Measurements from ENCODE around the gene ENAH. TPM values are rescaled to one million over a fixed set of nuclear protein-coding genes. Genes with fewer than 3 reads are reported as not detected.
"Not testable (repeated sequence)": the region's sequence is repeated elsewhere in the genome, so short reads cannot be mapped to it uniquely, and the experiment has no call there.

Gene ENAH
- total RNA-seq (2022) (92.6 and 103 TPM in 2 replicates), Bru-seq, nascent RNA (percentile 87 among the genes with signal in this experiment), BruChase-seq, experiment 1, labeled RNA remaining after a 6-hour chase (percentile 87 among the genes with signal in this experiment), BruChase-seq, experiment 2, labeled RNA remaining after a 2-hour chase (percentile 85 among the genes with signal in this experiment)
- long read RNA-seq, full-length matches to known transcripts = 4 of 56 reads
- long read RNA-seq, partial matches to known transcripts = 11 of 56 reads
- long read RNA-seq, other reads (novel, unspliced or antisense) = 41 of 56 reads

DNA sequence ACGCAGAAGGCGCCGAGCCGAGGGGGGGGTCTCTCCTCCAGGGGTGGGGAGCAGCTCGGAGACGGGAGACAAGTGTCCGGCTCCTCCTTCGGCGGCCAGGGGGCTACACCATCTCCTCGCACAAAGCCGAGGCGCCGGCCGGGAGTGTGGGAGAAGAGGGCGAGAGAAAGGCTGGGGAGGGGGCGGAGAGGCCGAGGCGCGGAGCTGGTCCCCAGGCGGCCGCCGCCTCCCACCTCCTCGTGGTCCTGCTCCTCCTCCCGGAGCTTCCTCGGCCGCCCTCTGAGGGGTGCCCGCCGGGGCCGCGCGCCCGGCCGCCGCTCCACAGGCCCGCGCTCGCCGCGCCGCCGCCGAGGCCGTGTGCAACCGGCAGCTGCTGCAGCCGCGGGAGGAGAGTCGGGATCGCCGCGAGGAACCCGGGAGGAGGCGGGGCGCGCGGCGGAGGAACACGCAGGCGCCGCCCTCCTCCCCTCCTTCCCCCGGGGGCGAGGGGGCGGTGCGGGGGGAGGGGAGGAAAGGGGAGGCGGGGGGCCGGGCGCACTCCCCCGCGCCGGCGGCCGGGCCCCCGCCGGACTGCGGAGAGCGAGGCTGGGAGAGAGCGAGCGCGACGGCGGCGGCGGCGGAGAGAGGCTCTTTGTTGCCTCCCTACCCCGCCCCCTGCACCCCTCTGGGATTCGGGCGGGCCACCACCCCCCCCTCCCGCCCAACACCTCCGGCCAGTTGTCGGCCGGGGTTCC is at the start of gene ENAH:
Gene ENAH, minus strand, starts transcription at position 395 of the 734 bp plus-strand sequence. CDS start 433 bp downstream, outside the sequence.
- peaks cover 39% of the 10 kb centered on the region for H3K4me1 Mint-ChIP-seq (ENCODE audit: low read depth, unreplicated experiment)
- no TSS peak for BruUV-seq (replicated peaks)
- H3K27ac Mint-ChIP-seq (ENCODE audit: unreplicated experiment) = peak within 1 kb of the TSS; percentile 98
- peaks cover 37% of the 10 kb centered on the region for H3K36me3 Mint-ChIP-seq (ENCODE audit: insufficient read depth, unreplicated experiment)
- CTCF ChIA-PET = interaction anchor here (2.4 kb wide), 1 partner anchor 119 kb away, joined by 9 read pairs; no protein-coding TSS in a partner anchor
- peak; percentile 87 for DNase-seq
- H3K27me3 Mint-ChIP-seq (ENCODE audit: unreplicated experiment) = no peaks in the 10 kb centered on the region
- intact Hi-C loops (cut with micrococcal nuclease; ENCODE audit: unreplicated experiment) = loop anchor here (5.0 to 10.0 kb wide), 2 partner anchors 51 to 168 kb away; no protein-coding TSS in a partner anchor
- H3K9me3 Mint-ChIP-seq (ENCODE audit: low read depth, unreplicated experiment) = no peaks in the 10 kb centered on the region
- H3K4me3 Mint-ChIP-seq (ENCODE audit: low read depth, unreplicated experiment) = peak within 1 kb of the TSS; percentile 98
- TF ChIP-seq, protein P1, sequence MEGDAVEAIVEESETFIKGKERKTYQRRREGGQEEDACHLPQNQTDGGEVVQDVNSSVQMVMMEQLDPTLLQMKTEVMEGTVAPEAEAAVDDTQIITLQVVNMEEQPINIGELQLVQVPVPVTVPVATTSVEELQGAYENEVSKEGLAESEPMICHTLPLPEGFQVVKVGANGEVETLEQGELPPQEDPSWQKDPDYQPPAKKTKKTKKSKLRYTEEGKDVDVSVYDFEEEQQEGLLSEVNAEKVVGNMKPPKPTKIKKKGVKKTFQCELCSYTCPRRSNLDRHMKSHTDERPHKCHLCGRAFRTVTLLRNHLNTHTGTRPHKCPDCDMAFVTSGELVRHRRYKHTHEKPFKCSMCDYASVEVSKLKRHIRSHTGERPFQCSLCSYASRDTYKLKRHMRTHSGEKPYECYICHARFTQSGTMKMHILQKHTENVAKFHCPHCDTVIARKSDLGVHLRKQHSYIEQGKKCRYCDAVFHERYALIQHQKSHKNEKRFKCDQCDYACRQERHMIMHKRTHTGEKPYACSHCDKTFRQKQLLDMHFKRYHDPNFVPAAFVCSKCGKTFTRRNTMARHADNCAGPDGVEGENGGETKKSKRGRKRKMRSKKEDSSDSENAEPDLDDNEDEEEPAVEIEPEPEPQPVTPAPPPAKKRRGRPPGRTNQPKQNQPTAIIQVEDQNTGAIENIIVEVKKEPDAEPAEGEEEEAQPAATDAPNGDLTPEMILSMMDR (IDR thresholded peaks at IDR 0.05; ENCODE audit: unreplicated experiment) = no peak

DNA sequence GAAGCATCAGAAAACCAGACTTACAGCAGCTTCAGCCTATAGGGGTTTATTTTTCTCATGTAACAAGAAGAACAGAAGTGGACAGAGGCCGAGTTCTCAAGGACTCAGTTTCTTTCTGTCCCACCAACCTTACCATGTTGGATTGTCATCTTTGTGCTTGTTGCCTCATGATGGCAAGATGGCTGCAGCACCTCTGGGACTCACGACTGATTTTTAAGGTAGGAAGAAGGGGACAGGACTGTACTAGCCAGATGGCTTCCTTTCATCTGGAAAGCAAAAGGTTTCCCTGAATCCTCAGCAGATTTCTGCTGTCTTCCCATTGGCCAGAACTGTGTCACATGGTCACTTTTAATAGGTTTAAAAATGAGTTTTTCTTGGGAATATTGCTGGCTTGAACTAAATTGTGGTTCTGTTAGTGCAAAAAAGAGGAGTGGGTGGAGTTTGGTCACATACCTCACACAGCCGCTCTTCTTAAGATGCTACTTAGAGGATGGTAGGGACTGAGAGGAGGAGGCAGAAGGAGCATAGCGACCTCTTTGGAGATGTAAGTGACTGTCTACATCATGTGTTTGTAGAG is 48.1 kb upstream of the ENAH start:
- CTCF ChIA-PET = interaction anchor here (1.0 to 1.7 kb wide), 7 partner anchors 9 to 193 kb away, joined by 3 to 15 read pairs (median 7); no protein-coding TSS in a partner anchor
- TF ChIP-seq, protein P1 (IDR thresholded peaks at IDR 0.05; ENCODE audit: unreplicated experiment) = no peak
- Mint-ChIP-seq H3K4me1 (ENCODE audit: low read depth, unreplicated experiment) (peaks cover 22% of the 10 kb centered on the region), H3K36me3 (ENCODE audit: insufficient read depth, unreplicated experiment) (peaks cover 14% of the 10 kb centered on the region), H3K27me3 (ENCODE audit: unreplicated experiment) (no peaks in the 10 kb centered on the region), H3K27ac (ENCODE audit: unreplicated experiment) (peak overlapping the region; percentile 85), H3K9me3 (ENCODE audit: low read depth, unreplicated experiment) (no peaks in the 10 kb centered on the region), H3K4me3 (ENCODE audit: low read depth, unreplicated experiment) (peak overlapping the region; percentile 51)
- BruUV-seq (replicated peaks) = no TSS peak
- DNase-seq = no peak
- intact Hi-C loops (cut with micrococcal nuclease; ENCODE audit: unreplicated experiment) = loop anchor here (1.0 to 5.0 kb wide), 3 partner anchors 46 to 99 kb away; no protein-coding TSS in a partner anchor

DNA sequence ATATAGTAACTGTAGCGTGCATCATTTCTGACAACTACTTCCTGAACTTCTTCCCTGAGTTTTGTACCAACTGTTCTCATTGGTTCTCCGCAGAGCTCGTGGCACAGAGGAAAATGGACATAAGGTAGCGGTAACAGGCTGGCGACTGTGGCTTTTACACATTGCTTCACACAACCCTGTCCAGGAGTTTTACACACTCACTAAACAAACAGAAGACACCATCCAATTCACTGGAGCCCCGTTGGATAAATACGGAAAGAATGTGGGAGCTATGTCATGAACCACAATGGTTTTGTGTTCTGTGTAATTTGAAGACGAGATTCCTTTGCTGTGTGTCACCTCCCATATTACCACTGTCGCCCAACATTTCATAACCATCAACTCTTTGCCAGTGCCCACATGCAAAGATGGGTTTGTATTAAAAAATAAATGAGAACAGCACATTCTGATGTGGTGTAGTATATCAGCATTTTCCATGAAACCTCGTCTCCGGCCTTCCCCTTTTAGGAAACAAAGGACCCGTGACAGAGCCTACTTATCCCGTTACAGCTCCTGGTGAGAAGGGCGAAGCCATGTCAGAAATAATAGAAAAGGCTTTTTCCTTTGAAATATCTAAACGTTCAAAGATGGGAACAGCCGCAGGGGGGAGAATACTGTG is 47.4 kb upstream of the ENAH start:
- no peaks in the 10 kb centered on the region for H3K9me3 Mint-ChIP-seq (ENCODE audit: low read depth, unreplicated experiment)
- H3K4me3 Mint-ChIP-seq (ENCODE audit: low read depth, unreplicated experiment) = peak overlapping the region; percentile 51
- peak; percentile 76 for DNase-seq
- intact Hi-C loops (cut with micrococcal nuclease; ENCODE audit: unreplicated experiment) = loop anchor here (1.0 to 5.0 kb wide), 3 partner anchors 47 to 98 kb away; no protein-coding TSS in a partner anchor
- TF ChIP-seq, protein P1 (IDR thresholded peaks at IDR 0.05; ENCODE audit: unreplicated experiment) = no peak
- CTCF ChIA-PET = interaction anchor here (0.8 to 1.7 kb wide), 12 partner anchors 9 to 192 kb away, joined by 3 to 15 read pairs (median 4); no protein-coding TSS in a partner anchor
- no peaks in the 10 kb centered on the region for H3K27me3 Mint-ChIP-seq (ENCODE audit: unreplicated experiment)
- H3K36me3 Mint-ChIP-seq (ENCODE audit: insufficient read depth, unreplicated experiment) = peaks cover 14% of the 10 kb centered on the region
- H3K4me1 Mint-ChIP-seq (ENCODE audit: low read depth, unreplicated experiment) = peaks cover 22% of the 10 kb centered on the region
- H3K27ac Mint-ChIP-seq (ENCODE audit: unreplicated experiment) = peak overlapping the region; percentile 85
- no TSS peak for BruUV-seq (replicated peaks)

DNA sequence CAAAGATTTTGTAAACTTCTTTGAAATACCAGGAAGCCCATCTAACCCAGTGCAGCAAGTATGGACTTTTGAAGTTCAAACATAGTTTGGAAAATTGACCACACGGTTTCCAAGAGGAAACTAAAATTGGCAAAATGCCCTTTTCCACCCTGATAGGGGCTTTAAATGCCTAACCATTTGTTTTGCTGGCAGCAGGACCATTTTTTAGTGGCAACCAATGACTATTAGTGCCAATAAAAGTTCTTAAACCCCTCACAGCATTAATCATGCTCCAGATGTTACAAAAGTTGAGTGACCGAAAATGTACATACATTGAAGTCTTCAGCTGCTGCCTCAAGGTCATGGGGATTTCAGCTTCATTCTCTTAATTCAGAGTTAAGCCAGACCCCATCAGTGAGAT is 46.4 kb upstream of the ENAH start:
- H3K9me3 Mint-ChIP-seq (ENCODE audit: low read depth, unreplicated experiment) = no peaks in the 10 kb centered on the region
- no TSS peak for BruUV-seq (replicated peaks)
- intact Hi-C loops (cut with micrococcal nuclease; ENCODE audit: unreplicated experiment) = no loop called here
- H3K27me3 Mint-ChIP-seq (ENCODE audit: unreplicated experiment) = no peaks in the 10 kb centered on the region
- no peak overlapping the region for H3K4me3 Mint-ChIP-seq (ENCODE audit: low read depth, unreplicated experiment)
- CTCF ChIA-PET = interaction anchor here (1.3 to 1.7 kb wide), 3 partner anchors 32 to 73 kb away, joined by 4 to 15 read pairs (median 14); no protein-coding TSS in a partner anchor
- H3K4me1 Mint-ChIP-seq (ENCODE audit: low read depth, unreplicated experiment) = peaks cover 29% of the 10 kb centered on the region
- peaks cover 14% of the 10 kb centered on the region for H3K36me3 Mint-ChIP-seq (ENCODE audit: insufficient read depth, unreplicated experiment)
- TF ChIP-seq, protein P1 (IDR thresholded peaks at IDR 0.05; ENCODE audit: unreplicated experiment) = no peak
- H3K27ac Mint-ChIP-seq (ENCODE audit: unreplicated experiment) = peak overlapping the region; percentile 85
- no peak for DNase-seq

DNA sequence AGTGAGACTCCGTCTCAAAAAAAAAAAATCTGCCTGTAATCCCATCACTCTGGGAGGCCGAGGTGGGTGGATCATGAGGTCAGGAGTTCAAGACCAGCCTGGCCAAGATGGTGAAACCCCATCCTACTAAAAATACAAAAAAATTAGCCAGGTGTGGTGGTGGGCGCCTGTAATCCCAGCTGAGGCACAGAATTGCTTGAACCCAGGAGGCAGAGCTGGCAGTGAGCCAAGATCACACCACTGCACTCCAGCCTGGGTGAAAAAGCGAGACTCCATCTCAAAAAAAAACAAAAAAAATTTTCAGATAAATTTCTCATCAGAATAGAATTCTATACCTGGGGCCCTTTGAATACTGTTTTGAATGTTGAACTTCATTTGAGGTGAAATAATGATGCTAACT is 45.3 kb upstream of the ENAH start:
- CTCF ChIA-PET; H3K4me3 Mint-ChIP-seq (ENCODE audit: low read depth, unreplicated experiment); DNase-seq; H3K9me3 Mint-ChIP-seq (ENCODE audit: low read depth, unreplicated experiment); H3K27ac Mint-ChIP-seq (ENCODE audit: unreplicated experiment); intact Hi-C loops (cut with micrococcal nuclease; ENCODE audit: unreplicated experiment); BruUV-seq (replicated peaks); H3K27me3 Mint-ChIP-seq (ENCODE audit: unreplicated experiment): not testable (repeated sequence)
- Mint-ChIP-seq H3K36me3 (ENCODE audit: insufficient read depth, unreplicated experiment) (peaks cover 14% of the 10 kb centered on the region), H3K4me1 (ENCODE audit: low read depth, unreplicated experiment) (peaks cover 35% of the 10 kb centered on the region)

All from Calu3 (cell line).